ENCODE results near the gene NR0B1. TPM values are rescaled to one million over a fixed set of nuclear protein-coding genes. Genes with fewer than 3 reads are reported as not detected.

Gene NR0B1
- total RNA-seq, 2 experiments from 2014 or later = not detected

Other genes with a start within 250 kb of the NR0B1 start
- gene MAGEB2, start 93.8 kb downstream of the NR0B1 start, total RNA-seq = not detected
- gene MAGEB3, start 78.7 kb downstream of the NR0B1 start, total RNA-seq = not detected
- not detected for gene MAGEB4, start 67.4 kb downstream of the NR0B1 start, total RNA-seq
- gene MAGEB1, start 62.2 kb downstream of the NR0B1 start, total RNA-seq = not detected

Measured in activated CD4-positive, alpha-beta memory T cell treated with anti-CD3 and anti-CD28 coated beads for 36 hours (primary cell).